NCI-H2171 (cell line): ENCODE measurements around the gene PCDHGA2.
"Not testable (repeated sequence)": the region's sequence is repeated elsewhere in the genome, so short reads cannot be mapped to it uniquely, and the experiment has no call there.

ENCODE experiments used
- DNase-seq: peaks from one replicate; lab custom pipeline; 2025; lab: John Stamatoyannopoulos, UW

The PCDHGA2 gene

DNA sequence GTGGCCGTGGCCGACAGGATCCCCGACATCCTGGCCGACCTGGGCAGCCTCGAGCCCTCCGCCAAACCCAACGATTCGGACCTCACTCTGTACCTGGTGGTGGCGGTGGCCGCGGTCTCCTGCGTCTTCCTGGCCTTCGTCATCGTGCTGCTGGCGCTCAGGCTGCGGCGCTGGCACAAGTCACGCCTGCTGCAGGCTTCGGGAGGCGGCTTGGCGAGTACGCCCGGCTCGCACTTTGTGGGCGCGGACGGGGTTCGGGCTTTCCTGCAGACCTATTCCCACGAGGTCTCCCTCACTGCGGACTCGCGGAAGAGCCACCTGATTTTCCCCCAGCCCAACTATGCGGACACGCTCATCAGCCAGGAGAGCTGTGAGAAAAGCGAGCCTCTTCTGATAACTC is 7.5 kb downstream of the PCDHGA2 start:
- not testable (repeated sequence) for DNase-seq

DNA sequence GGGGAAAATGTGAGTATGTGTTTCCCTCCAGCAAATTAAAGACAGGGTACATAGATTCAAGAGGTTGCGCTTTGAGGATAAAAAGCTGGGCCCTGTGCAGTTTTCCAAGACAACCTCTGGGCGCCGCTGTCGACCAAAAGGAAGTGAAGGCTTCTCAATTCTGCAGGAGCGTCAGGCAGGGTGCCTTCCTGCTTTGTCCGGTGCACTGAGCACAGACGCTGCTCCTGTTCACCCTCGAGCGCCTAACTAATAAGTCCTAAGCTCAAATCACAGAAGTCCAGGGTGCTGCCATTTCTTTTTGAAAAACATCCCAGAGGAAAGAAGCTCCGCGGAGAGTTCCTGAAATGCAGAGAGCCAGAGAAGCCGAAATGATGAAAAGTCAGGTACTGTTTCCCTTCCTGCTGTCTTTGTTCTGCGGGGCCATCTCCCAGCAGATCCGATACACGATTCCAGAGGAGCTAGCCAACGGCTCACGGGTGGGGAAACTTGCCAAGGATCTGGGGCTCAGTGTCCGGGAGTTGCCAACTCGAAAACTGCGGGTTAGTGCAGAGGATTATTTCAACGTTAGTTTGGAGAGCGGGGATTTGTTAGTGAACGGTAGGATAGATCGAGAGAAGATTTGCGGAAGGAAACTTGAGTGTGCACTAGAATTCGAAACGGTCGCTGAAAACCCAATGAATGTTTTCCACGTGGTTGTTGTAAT is 11.5 kb downstream of the PCDHGA2 start, which contains the start of gene PCDHGB1:
TSS of gene PCDHGB1 (plus strand) at position 183 of the 703 bp plus-strand sequence. CDS start at position 345, 162 bp downstream.
- DNase-seq: peak; percentile 4

DNA sequence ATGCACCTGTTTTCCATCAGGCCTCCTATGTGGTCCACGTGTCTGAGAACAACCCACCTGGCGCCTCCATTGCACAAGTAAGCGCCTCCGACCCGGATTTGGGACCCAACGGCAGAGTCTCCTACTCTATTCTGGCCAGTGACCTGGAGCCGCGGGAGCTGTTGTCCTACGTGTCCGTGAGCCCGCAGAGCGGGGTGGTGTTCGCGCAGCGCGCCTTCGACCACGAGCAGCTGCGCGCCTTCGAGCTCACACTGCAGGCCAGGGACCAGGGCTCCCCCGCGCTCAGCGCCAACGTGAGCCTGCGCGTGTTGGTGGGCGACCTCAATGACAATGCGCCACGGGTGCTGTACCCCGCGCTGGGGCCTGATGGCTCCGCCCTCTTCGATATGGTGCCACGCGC is 13.0 kb downstream of the PCDHGA2 start:
- DNase-seq: no peak

DNA sequence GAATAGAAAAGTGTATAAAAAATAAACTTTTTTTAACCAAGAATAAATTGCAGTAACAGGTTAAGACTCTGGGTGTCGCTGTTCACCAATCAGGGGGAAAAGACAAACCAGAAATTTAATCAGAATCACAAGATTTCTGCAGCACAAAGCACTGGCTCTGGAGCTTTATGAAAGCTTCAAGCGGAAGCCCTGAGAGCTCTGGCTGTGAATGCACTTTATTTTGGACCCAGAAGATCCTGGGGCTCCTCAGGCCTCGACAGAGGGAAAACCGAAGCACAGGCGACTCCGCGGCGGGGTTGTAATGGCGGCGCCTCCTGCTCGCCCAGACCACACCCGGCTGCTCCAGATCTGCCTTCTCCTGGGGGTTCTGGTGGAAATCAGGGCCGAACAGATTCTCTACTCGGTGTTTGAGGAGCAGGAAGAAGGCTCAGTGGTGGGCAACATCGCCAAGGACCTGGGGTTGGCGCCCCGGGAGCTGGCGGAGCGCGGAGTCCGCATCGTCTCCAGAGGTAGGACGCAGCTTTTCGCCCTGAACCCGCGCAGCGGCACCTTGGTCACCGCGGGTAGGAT is 16.4 kb downstream of the PCDHGA2 start, which contains the start of gene PCDHGA4:
TSS of gene PCDHGA4 (plus strand) at position 122 of the 570 bp plus-strand sequence. CDS start at position 209, 87 bp downstream.
- no peak for DNase-seq

DNA sequence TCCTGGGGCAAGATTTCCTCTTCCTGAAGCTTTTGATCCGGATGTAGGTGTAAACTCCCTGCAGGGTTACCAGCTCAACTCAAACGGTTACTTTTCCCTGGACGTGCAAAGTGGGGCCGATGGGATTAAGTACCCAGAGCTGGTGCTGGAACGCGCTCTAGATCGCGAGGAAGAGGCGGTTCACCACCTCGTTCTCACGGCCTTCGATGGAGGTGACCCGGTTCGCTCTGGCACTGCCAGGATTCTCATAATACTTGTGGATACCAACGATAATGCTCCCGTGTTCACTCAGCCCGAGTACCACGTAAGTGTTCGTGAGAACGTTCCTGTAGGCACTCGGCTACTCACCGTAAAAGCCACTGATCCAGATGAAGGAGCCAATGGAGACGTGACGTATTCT is 17.1 kb downstream of the PCDHGA2 start:
- no peak for DNase-seq

DNA sequence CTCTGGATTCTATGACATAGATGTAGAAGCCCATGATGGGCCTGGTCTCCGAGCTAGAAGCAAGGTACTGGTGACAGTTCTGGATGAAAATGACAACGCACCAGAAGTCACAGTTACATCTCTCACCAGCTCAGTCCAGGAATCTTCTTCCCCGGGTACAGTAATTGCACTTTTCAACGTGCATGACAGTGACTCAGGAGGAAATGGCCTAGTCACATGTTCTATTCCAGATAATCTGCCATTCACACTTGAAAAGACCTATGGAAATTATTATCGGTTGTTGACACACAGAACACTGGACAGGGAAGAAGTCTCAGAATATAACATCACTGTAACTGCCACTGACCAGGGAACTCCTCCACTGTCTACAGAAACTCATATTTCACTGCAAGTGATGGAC is 17.6 kb downstream of the PCDHGA2 start:
- DNase-seq: no peak

DNA sequence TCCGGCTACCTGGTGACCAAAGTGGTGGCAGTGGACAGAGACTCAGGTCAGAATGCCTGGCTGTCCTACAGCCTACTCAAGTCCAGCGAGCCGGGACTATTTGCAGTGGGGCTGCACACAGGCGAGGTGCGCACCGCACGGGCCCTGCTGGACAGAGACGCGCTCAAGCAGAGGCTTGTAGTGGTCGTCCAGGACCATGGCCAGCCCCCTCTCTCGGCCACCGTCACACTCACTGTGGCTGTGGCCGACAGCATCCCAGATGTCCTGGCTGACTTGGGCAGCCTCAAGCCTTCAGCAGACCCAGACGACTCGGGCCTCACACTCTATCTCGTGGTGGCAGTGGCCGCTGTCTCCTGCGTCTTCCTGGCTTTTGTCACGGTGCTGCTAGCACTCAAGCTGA is 18.4 kb downstream of the PCDHGA2 start:
- DNase-seq: no peak

DNA sequence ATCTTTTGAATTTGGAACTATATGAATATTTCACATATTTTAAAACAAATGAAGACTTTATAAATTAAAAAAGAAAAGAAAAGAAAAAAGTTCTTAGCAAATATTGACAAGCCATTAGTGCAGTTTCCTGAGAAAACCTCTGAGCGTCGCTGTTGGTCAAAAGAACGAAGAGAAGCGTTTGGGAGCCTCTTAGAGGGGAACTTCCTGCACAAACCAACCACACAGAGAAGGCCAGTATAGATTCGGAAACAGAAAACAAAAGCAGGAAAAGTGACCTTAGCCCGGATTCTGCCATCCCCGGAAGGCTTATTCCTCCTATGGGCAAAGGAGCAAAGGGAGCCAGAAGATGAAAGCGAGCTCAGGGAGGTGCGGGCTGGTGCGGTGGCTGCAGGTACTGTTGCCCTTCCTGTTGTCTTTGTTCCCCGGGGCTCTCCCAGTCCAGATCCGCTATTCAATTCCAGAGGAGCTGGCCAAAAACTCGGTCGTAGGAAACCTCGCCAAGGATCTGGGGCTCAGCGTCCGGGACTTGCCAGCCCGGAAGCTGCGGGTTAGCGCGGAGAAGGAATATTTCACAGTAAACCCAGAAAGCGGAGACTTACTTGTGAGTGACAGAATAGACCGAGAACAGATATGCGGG is 21.3 kb downstream of the PCDHGA2 start, which contains the start of gene PCDHGB2:
TSS of gene PCDHGB2 (plus strand) at position 205 of the 637 bp plus-strand sequence. CDS start at position 347, 142 bp downstream.
- no peak for DNase-seq

DNA sequence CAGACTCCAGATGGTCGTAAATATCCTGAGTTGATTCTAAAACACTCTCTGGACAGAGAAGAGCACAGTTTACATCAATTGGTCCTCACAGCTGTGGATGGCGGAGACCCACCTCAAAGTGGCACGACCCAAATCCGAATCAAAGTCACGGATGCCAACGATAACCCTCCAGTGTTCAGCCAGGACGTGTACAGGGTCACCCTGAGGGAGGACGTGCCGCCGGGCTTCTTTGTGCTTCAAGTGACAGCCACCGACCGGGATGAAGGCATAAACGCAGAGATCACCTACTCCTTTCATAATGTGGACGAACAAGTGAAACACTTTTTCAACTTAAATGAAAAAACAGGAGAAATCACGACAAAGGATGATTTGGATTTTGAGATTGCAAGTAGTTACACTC is 22.1 kb downstream of the PCDHGA2 start:
- no peak for DNase-seq

DNA sequence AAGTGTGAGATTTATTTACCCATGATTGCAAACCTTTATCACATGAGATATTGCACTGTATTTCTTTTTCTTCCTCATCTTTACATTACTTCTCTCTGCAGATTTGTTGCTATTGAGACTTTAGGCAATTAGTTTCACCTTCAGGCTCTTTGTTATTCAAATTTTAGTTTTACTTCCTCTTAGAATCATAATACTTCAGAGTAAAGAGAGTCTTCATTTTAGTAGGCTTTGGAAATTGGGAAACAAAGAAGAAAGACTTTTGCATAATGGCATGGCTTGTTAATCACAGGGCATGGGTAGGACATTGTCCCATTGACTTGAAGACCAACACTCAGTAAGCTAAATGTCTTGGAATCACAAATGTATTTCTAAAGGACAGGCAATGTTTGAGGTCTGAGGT is 24.2 kb downstream of the PCDHGA2 start:
- DNase-seq: no peak

DNA sequence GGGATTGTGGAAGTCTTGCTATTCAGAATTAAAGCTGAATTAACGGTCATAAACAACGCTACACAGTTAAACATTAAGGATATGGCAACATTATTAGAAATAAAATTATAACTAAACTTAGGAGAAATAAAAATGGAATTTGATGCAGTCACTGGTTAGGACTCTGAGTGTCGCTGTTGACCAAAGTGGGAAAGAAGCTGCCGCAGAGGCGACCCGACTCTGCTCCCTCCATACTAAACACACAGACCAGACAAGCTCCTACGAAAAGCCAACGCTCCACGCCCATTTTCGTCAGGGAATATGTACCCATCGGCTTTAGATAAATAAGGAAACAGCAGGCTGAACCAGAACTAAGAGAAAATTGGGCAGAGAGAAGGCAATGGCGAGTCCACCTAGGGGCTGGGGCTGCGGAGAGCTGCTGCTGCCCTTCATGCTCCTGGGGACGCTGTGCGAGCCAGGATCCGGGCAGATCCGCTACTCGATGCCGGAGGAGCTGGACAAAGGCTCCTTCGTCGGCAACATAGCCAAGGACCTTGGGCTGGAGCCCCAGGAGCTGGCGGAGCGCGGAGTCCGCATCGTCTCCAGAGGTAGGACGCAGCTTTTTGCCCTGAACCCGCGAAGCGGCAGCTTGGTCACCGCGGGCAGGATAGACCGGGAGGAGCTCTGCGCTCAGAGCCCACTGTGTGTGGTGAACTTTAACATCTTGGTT is 25.5 kb downstream of the PCDHGA2 start, which contains the start of gene PCDHGA5:
TSS of gene PCDHGA5 (plus strand) at position 211 of the 709 bp plus-strand sequence. CDS start at position 380, 169 bp downstream.
- DNase-seq: no peak

DNA sequence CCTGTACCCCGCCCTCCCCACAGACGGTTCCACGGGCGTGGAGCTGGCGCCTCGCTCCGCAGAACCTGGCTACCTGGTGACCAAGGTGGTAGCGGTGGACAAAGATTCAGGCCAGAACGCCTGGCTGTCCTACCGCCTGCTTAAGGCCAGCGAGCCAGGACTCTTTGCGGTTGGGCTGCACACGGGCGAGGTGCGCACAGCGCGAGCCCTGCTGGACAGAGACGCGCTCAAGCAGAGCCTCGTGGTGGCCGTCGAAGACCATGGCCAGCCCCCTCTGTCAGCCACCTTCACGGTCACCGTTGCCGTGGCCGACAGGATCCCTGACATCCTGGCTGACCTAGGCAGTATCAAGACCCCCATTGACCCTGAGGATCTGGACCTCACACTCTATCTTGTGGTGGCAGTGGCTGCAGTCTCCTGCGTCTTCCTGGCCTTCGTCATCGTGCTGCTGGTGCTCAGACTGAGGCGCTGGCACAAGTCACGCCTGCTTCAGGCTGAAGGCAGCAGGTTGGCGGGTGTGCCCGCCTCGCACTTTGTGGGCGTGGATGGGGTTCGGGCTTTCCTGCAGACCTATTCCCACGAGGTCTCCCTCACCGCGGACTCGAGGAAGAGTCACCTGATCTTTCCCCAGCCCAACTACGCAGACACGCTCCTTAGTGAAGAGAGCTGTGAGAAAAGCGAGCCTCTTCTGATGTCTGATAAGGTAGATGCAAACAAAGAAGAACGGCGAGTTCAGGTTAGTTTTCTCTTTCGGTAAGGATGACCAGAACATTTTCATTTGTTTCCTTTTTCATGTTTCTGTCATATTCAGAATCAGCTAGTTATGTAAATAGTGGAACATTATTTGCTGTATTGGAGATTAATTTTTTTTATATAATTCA is 27.7 kb downstream of the PCDHGA2 start:
- DNase-seq: no peak

DNA sequence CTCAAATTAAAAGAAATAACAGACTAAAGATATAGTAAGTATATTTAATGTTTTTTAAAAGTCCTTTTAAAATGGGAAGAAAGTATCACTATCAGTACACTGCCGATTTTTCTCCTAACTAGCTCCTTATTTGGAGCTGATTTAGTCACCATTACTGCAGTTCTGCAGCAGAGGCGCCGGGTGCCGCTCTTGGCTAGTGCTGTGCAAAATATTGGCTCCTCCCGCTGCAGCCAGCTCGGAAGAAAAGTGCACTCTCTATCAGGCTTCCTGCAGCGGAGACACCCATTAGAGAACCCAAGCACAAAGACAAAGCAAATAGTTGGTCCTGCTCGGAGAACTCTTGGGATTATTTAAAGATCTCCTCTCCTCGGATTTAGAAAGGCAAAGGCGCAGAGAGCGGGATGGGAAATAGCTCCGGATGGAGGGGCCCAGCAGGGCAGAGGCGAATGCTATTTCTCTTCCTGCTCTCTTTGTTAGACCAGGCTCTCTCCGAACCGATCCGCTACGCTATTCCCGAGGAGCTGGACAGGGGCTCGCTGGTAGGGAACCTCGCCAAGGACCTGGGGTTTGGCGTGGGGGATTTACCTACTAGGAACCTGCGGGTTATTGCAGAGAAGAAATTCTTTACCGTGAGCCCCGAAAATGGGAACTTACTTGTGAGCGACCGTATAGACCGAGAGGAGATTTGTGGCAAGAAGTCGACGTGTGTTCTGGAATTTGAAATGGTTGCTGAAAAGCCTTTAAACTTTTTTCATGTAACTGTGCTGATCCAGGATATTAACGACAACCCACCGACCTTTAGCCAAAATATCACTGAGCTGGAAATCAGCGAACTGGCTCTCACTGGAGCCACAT is 31.7 kb downstream of the PCDHGA2 start, which contains the start of gene PCDHGB3:
TSS of gene PCDHGB3 (plus strand) at position 249 of the 855 bp plus-strand sequence. CDS start at position 402, 153 bp downstream.
- DNase-seq: no peak

DNA sequence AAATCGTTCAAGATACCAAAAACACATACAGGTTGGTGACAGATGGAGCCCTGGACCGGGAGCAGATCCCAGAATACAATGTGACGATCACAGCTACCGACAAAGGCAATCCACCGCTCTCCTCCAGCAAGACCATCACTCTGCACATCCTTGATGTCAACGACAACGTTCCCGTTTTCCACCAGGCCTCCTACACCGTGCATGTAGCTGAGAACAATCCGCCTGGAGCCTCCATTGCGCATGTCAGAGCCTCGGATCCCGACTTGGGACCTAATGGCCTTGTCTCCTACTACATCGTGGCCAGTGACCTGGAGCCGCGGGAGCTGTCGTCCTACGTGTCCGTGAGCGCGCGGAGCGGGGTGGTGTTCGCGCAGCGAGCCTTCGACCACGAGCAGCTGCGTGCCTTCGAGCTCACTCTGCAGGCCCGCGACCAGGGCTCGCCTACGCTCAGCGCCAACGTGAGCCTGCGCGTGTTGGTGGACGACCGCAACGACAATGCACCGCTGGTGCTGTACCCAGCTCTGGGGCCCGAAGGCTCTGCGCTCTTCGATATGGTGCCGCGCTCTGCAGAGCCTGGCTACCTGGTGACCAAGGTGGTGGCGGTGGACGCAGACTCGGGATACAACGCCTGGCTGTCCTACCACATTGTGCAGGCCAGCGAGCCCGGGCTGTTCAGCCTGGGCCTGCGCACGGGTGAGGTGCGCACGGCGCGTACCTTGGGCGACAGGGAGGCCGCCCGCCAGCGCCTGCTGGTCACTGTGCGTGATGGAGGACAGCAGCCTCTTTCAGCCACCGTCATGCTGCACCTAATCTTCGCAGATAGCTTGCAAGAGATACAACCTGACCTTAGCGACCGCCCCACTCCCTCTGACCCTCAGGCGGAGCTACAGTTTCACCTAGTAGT is 33.3 kb downstream of the PCDHGA2 start:
- no peak for DNase-seq

DNA sequence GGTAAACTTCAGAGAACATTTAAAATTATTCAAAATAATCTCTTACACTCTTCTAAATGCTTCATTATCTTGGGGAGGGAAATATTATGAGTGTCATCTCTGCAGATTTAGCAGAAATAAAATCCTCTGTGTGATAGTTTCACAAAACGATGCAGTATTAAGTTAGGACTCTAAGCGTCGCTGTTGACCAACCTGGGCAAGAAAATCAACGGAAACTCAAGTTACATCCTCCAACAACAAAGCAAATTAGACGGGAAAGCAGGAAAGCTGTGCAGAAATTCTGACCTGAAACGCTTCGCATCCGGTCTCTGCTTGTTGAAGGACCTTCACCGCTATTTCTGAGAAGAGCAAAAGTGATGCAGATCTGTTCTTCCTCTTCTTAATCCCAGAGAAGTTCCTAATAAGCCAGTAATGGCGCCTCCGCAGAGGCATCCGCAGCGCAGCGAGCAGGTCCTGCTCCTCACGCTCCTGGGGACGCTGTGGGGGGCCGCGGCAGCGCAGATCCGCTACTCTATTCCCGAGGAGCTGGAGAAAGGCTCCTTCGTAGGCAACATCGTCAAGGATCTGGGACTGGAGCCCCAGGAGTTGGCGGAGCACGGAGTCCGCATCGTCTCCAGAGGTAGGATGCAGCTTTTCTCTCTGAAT is 35.2 kb downstream of the PCDHGA2 start, which contains the start of gene PCDHGA6:
TSS of gene PCDHGA6 (plus strand) at position 219 of the 645 bp plus-strand sequence. CDS start at position 412, 193 bp downstream.
- no peak for DNase-seq

DNA sequence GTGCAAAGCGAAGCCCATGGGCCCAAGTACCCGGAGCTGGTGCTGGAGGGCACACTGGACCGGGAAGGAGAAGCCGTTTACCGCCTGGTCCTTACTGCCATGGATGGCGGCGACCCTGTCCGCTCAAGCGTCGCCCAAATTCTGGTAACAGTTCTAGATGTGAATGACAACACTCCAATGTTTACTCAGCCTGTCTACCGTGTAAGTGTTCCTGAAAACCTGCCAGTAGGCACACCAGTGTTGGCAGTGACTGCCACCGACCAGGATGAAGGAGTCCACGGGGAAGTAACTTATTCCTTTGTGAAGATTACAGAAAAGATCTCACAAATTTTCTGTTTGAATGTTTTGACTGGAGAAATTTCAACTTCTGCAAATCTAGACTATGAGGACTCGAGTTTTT is 36.1 kb downstream of the PCDHGA2 start:
- DNase-seq: no peak

DNA sequence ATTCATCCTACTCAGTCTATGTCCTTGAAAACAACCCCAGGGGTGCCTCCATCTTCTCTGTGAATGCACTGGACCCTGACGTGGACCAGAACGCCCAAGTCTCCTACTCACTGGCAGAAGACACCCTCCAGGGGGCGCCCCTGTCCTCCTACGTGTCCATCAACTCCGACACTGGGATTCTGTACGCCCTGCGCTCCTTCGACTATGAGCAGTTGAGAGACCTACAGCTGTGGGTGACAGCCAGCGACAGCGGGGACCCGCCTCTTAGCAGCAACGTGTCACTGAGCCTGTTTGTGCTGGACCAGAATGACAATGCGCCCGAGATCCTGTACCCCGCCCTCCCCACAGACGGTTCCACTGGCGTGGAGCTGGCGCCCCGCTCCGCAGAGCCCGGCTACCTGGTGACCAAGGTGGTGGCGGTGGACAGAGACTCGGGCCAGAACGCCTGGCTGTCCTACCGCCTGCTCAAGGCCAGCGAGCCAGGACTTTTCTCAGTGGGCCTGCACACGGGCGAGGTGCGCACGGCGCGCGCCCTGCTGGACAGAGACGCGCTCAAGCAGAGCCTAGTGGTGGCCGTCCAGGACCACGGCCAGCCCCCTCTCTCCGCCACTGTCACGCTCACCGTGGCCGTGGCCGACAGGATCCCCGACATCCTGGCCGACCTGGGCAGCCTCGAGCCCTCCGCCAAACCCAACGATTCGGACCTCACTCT is 37.0 kb downstream of the PCDHGA2 start:
- DNase-seq: not testable (repeated sequence)
